ENCODE measurements around the gene PROCR.

- TF ChIP-seq CTCF (conservative IDR thresholded peaks at IDR 0.05; ENCODE audit: low read length) (no peak), EZH2phosphoT487 (IDR thresholded peaks at IDR 0.05; ENCODE audit: borderline replicate concordance) (no peak)
Observed at GRCh38 chr20:35191419-35192117, 19.7 kb downstream of the PROCR start.

Measured in Loucy (cell line).